ENCODE data around the gene ZNF236. TPM values are rescaled to one million over a fixed set of nuclear protein-coding genes. Genes with fewer than 3 reads are reported as not detected.
A peak's percentile ranks its signal among the peaks of the same experiment; 100 is the strongest.

The ZNF236 gene
- total RNA-seq, 2 donors from 2014 or later = 11.7 to 12.1 TPM

DNA sequence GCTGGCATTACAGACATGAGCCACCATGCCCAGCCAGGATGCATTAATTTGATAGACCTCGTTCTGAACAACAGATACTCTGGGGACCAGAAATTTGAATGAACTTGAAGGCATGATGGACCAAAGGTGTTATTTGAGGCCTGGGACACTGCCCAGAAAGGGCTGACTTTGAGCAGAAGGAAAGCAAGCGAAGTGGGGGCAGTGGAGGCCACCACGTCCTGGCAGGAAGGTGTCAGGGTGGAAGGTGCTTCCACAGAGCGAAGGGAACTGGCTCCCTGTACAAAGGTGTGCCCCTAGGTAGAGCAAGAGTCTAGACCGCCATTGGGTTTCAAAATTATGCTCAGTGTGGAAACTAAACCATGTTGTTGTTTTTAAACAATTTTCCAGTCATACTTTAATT is 23.9 kb downstream of the ZNF236 start:
- DNase-seq (no peak), ATAC-seq (no peak)
- intact Hi-C loops (cut with DNase I) = no loop called here

DNA sequence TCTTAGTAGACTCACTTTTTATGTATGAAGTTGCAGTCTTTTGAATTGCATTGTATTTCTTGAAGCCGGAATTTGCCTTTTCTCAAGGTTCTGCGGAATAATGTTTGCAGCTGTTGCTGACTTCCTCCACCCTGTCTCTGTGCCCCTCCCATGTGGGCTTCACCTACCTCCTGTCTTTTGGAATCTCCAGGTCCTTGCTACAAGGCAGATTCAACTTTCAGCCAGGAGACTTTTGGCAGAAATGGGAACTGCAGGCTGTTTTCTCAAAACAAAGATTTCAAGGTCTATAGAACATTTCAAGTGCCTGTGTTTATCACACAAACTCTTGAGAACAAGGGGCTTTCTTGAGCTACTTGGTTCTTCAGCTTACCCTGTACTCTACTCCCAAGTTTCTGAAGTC is 25.6 kb downstream of the ZNF236 start:
- no peak for DNase-seq
- intact Hi-C loops (cut with DNase I) = no loop called here
- no peak for ATAC-seq

DNA sequence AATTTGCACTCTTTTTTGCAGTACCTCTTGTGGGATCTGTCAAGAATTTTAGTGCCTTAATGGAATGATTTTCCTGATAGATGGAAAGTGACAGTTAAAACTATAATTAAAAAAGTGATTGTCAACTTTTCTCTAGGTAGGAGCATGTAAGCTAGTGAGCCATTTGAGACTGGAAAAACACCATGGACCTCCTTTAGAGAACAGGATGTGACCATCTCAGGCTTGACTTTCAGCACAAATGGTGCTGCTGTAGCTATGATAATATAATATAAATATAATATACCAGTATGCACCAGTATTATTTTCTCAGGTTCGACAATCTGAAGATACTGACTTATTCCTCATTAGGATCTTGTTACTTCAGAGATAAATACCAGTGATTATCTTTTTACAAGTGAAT is 27.8 kb downstream of the ZNF236 start:
- ATAC-seq (no peak), DNase-seq (no peak)
- intact Hi-C loops (cut with DNase I) = no loop called here

DNA sequence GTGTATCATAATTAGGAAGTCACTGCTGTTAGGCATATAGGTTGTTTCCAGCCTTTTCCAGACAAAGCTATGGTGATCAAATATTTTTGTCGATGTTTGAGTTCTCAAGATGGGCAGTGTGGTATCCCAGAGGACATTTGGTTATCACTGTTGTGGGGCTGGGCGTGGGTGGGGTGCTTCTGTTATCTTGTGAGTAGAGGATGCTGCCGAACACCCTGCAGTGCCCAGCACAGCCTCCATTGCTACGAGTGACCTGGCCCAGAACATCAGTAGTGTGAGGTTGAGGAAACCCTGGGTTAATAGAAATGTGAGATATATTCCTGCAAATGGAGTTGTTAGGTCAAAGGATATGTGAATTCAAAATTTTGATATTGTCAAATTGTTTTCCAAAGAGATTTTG is 33.2 kb downstream of the ZNF236 start:
- ATAC-seq (no peak), DNase-seq (no peak)
- intact Hi-C loops (cut with DNase I) = no loop called here

DNA sequence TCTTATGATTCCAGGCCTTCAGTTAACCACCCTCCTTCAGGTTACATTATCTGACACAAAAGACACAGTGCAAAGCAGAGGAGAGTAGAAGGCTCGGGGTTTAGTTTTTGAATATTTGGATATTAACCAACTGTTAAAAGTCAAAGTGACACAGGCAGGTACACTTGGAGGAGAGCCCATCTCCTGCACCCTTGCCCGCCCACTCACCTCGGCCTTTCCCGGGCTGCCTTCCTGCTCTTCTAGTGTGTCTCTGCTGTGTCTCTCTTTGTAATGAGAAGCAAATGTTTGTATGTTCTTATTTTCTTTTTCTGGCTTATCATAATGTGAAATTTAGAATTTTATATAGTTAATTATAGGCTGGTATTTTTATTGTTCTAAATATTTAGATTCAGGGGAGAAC is 35.1 kb downstream of the ZNF236 start:
- intact Hi-C loops (cut with DNase I) = no loop called here
- DNase-seq (no peak), ATAC-seq (no peak)

DNA sequence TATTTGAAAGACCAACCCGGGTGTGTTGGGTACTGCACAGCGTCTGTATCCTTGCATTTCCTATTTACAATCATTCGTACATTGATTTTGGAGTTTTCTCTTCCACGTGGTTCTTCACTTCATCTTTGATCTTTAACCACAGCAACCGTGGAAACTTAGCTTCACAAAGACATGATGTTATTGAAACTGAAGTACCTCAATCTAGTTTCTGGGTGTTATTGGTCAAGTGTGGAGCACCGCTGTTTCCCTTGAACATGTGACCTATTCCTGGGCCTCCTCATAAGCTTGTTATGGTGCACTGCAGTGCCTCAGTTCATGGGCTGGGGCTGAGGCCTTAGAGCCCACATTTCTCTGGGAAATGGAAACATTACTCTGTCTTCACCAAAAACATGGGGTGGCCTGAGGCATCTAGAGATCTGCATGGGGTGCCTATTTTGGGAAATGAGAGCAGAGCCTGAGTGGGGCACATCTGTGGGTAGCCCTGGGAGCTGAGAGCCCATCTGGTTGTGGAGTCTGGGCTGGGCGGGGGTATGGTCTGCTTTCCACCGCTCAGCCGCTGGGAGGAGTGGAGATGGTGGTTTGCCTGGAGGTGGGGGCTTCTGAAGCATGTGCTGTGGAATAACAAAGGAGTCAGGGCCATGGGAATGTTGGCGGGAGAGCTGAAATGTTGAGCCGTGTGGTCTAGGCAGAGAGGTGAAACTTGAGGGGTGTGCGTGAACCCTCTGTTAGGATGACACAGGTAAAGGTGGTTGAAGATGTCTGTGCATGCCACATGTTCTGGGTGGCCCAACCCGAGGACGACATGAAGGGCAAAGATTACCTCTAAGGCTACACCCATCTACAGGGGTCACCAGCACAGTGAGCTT is 37.4 kb downstream of the ZNF236 start:
- DNase-seq (no peak), ATAC-seq (no peak)
- intact Hi-C loops (cut with DNase I) = no loop called here

DNA sequence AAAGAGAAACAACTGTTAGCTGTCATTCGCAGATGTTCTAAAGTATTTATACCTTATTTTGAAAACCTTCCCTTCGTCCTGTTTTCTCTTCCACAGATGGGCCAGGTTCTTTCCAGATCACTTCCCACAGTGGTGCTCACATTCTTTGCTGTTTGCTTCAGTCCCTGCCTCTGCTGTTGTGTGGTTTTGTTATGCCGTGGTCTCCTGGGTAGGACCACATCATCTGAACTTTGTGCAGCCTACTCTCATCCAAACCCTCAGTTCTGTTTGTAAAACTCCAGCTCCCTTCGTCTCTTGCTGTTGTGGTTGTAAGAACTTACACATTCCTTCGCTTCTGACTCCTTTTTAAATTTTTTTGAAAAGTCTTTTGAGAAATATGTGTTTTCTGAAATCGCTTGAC is 38.1 kb downstream of the ZNF236 start:
- ATAC-seq (no peak), DNase-seq (no peak)
- intact Hi-C loops (cut with DNase I) = no loop called here

DNA sequence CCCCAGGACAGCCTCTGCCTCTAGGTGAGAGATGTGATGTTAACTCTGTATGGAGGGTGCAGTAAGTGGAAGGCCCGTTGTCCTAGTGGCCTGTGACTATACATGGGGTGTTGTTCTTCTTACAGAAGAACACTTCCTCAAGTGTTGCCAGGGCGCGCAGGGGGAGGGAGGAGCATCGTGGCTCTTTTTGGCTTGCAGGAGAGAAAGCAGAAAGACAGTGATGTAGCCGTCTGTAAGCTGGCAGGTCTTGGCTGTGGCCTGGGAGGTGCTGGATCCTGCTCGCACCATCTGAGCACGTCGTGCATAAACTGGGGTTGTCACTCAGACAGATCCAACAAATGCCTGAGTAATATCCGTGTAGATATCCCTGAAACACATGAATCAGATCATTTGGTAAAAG is 44.3 kb downstream of the ZNF236 start:
- ATAC-seq = no peak
- intact Hi-C loops (cut with DNase I) = no loop called here
- DNase-seq = no peak

DNA sequence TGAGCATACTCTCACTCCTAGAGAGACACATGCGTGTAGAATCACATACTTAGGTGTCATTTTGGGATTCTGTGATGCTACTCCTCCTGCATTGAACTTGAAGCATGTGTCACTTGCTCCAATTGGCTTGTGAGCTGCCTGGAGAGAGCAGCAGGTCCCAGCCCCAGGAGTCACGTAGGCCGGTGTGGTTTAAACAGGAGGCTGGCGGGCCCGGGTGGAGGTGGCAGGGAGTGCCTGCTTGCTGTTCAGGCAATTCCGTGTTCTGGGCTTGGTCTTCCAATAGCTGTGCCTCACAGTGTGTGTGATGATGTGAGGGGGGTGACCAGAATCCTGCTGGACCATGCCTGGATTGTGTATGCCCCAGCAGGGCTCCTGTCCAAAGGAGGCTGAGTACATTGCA is 51.0 kb downstream of the ZNF236 start:
- ATAC-seq (no peak), DNase-seq (no peak)
- intact Hi-C loops (cut with DNase I) = no loop called here

DNA sequence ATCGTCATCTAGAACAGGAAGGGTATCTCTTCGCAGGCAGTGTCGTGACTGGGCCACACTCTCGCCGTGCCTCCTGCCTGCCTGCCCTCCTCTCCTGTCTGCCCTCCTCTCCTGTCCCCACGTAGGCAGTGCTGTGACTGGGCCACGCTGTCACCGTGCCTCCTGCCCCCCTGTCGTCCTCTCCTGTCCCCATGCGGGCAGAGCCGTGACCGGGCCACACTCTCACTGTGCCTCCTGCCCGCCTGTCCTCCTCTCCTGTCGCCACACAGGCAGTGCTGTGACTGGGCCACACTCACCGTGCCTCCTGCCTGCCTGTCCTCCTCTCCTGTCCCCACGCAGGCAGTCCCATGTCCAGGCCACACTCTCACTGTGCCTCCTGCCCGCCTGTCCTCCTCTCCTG is 51.4 kb downstream of the ZNF236 start:
- DNase-seq (no peak), ATAC-seq (no peak)
- intact Hi-C loops (cut with DNase I) = no loop called here

DNA sequence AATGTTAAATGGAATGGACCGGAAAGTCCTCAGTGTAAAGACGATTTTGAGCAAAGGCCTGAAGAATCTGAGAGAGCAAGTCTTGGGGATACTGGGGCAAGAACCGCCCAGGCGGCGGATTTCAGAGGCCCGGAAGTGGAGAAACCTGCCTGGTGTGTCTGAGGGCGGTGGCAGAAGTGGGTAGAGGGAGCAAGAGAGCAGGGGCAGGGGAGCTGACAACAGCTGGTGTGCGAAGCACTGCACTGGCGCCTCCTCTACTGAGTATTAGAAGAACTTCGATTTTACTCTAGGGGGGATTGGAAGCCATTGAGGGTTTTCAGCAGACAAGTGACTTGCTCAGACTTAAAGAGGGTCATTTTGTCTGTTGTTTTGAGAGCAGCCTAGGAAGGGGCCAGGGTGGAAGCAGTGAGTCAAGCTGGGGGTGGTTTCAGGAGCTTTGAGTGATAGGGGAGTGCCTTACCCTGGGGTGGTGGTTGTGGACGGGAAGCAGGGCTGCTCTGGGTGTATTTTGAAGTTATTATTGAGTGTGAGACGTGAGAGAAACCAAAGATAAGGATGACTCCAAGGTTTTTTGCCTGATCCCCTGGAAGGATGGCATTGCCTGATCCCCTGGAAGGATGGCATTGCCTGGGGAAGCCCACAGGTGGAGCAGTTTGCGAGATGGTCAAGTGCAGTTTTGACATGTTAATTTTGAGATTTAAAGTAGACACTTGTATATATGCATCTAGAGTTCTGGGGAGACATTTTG is 52.5 kb downstream of the ZNF236 start:
- ATAC-seq = peak in 1 of 2 donors; percentile 24
- intact Hi-C loops (cut with DNase I) = loop anchor here in 1 of 2 donors (5.0 kb wide), 1 partner anchor 73 kb away; no protein-coding TSS in a partner anchor
- DNase-seq = no peak

DNA sequence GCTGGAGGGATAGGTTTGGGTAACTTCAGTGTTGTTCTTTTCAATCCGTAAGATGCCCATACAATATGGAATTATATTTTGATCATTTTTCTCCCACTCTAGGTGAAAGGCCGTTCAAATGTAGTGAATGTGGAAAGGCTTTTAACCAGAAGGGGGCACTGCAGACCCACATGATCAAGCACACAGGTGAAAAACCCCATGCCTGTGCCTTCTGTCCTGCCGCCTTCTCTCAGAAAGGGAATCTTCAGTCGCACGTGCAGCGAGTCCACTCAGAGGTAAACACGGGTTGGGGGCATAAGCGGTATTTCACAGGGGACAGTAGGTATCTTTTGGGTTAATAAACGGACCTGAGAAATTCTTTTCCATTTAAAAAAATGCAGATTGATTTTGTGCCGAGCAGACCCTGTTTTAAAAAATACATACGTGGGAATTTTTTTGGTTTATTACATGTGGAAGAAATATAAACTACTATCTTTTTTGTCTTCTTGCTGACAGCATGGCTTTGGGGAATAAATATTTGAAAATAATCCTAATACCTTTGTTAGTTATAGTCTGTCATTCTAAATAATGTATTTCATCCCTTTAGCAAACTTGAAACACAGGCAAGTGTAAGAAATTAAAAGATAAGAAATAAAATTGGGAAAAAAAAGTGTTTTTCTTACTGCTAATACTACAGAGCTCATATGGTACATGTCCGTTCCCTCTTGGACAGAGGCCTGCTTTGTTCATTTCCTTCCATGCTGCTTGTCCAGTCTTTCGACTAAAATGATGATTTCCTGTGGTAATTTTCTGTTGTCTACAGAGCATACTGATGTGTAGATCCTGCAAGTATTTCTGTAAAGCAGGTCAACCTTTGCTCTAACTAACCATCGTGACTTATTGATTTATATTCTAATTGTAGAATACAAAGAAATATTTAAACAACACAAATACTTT is 53.3 kb downstream of the ZNF236 start:
- intact Hi-C loops (cut with DNase I) = loop anchor here in 1 of 2 donors (5.0 kb wide), 1 partner anchor 73 kb away; no protein-coding TSS in a partner anchor
- DNase-seq = no peak

DNA sequence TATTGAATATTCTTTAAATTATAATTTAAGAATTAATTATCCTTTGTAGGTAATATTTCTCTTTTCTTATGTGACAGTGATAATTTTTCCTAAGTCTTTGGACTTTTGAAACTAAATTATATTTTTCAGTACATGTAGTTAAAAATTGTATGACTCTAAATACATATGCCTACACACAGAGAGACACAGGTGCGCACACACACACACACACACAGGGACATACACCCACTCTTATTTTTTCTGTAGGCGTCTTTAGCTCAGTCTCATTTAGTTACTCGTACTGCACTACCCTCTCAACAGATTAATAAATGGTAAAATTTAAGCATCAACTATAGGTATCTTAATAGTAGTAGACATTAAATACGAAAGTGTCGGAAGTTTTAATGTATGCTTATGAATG is 56.1 kb downstream of the ZNF236 start:
- DNase-seq = no peak
- ATAC-seq = no peak
- intact Hi-C loops (cut with DNase I) = loop anchor here in 1 of 2 donors (5.0 kb wide), 1 partner anchor 76 kb away; no protein-coding TSS in a partner anchor

More for the DNA sequence above, 53.3 kb downstream of the ZNF236 start:
- ATAC-seq = peak in 1 of 2 donors; percentile 49

DNA sequence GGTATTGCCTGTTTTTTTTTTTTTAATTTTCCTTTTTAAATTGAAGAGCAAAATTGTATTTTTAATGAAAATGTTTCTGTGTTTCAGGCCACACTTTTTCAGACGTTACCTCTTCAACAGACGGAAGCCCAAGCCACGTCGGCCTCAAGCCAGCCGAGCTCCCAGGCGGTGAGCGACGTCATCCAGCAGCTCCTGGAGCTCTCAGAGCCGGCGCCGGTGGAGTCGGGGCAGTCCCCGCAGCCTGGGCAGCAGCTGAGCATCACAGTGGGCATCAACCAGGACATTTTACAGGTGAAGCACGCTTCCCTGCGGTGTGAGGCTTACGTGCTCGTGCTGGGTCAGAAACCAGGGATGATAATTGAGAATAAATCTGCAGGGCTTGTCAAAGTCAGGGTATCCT is 57.7 kb downstream of the ZNF236 start:
- intact Hi-C loops (cut with DNase I) = no loop called here
- DNase-seq = no peak
- ATAC-seq = no peak

DNA sequence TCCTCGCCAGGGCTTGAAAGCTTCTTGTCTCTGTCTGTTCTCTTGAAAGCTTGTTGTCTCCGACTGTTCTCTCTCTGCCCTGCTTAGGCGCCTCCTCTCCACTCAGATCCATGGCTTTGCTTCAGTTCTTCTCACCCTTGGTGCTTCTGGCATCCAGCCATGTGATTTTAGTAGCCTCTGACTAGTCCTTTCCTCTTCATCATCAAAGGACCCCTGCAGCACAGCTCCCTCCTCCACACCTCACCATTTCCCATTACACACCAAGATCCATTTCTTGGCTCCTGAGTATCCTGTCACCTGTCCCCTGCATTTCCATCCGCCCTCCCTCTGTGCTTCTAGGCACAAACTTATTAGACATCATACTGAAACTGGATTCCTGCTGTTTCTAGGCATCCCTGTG is 59.4 kb downstream of the ZNF236 start:
- intact Hi-C loops (cut with DNase I) = no loop called here
- no peak for DNase-seq
- no peak for ATAC-seq

DNA sequence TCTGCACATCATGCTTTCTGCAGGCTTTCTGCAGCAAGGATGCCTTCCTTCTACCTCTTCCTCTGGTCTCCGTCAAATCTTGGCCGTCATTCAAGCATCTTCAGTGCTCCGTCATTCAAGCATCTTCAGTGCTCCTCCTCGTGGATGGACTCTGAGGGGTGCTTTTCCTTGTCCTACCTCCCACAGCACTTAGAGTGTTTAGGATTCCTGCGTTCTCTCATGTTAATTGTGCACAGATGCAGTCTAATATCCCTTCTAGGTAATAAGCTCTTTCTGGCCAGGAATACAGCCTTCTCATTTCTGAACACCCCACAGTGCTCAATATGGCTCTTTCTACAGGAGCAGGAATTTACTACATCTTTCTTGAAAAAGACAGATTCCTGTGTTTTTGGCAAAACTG is 59.8 kb downstream of the ZNF236 start:
- no peak for DNase-seq
- intact Hi-C loops (cut with DNase I) = no loop called here
- no peak for ATAC-seq

DNA sequence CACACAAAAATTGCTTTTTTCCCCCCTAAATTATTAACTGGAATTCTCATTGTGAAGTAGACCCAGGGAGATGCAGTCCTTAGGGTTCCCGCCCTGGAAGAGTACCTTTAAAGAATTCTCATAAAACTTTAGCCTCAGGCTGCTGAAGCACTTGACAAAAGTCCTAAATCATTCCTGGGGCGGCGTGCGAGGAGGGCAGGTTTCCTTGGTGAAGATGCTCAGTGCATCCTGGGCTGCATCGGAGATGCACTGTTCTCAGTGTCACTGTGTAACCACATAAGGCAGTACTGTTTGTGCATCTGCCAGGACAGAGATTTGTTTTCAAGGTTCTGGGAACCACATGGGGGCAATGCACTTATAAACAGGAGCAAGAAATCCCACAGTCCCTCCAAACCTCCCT is 62.6 kb downstream of the ZNF236 start:
- DNase-seq (no peak), ATAC-seq (no peak)
- intact Hi-C loops (cut with DNase I) = no loop called here

DNA sequence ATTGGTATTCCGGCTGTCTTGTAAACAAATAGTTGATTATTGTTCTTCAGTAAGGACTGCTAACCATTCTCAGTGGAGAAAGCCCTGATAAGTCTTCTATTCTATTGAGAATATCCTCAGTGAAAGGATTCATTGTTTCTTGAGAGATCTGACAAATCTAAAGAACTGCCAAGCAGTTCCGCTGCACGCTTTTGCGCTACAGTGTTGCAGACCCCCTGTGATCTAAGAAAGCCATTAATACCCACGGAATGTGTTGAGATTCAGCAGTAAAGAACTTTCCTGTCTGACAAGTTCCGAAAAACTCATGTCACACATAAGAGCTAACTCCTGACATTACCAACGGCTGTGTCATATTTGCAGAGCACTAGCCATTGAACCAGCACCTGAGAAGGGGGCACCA is 63.8 kb downstream of the ZNF236 start:
- no peak for ATAC-seq
- no peak for DNase-seq
- intact Hi-C loops (cut with DNase I) = no loop called here

DNA sequence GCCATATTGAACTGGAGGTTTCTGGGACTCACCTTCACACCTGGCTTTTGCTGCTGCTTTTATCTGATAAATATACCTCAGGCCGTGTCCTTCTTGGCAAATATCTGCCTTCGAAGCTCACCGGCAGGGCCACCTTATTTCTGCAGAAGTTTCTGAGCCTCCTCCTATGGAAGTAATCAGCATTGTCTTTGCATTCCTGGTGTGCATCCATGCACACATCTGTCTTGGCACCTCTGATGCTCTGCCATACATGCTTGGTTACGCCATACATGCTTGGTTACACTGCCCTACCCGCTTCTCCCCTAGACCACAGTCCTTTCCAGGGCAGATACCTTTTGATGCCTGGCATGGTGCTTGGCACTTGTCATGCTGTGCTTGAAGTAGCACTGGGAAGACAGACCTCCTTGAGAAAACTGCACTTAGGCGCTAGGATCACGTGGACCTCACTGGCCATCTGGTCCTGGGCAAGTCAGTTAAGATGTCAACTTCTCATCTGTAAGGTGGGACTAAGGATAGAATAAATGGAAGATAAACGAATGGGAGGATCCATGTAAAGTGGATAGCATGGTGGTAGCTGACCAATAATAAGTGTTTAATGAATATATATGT is 66.8 kb downstream of the ZNF236 start:
- no peak for DNase-seq
- ATAC-seq = no peak
- intact Hi-C loops (cut with DNase I) = no loop called here
